Hematopoietic multipotent progenitor cell (in vitro differentiated cells): ENCODE measurements around the gene SNX33. TPM values are rescaled to one million over a fixed set of nuclear protein-coding genes. Genes with fewer than 3 reads are reported as not detected.

ENCODE experiments used
- total RNA-seq: library from RNA; depleted of rRNA; stranded (reverse); fragments of >200 nt; gene quantifications from one replicate; pipeline ENCODE4 v1.2.3, GENCODE V29; 2012

The SNX33 gene
- total RNA-seq, 1 donor: 10.5 TPM

Other genes starting within 250 kb of the SNX33 start
- gene SIN3A, start 196.2 kb upstream of the SNX33 start, total RNA-seq: 71.4 TPM
- 21.3 TPM for gene PTPN9, start 68.6 kb upstream of the SNX33 start, total RNA-seq
- 16.2 TPM for gene SNUPN, start 22.2 kb upstream of the SNX33 start, total RNA-seq
- gene IMP3, start 7.7 kb upstream of the SNX33 start, total RNA-seq: 199 TPM
- gene CSPG4, start 64.9 kb downstream of the SNX33 start, total RNA-seq: under 0.01 TPM
- gene UBE2Q2, start 195.5 kb downstream of the SNX33 start, total RNA-seq: 22.9 TPM